Mesothelial cell of epicardium (in vitro differentiated cells): ENCODE data around the gene SRPK2. TPM values are rescaled to one million over a fixed set of nuclear protein-coding genes. Genes with fewer than 3 reads are reported as not detected.
"Not testable (repeated sequence)": the region's sequence is repeated elsewhere in the genome, so short reads cannot be mapped to it uniquely, and the experiment has no call there.

Experiments
- DNase-seq, 2 experiments: peaks; one replicate each; pipeline ENCODE4 v3.0.0; 2021; ENCODE audit warnings: low spot score in 2 of 2; ENCODE audit not compliant: unreplicated experiment in 2 of 2
- H3K27ac Mint-ChIP-seq: 2 replicates; pipeline ENCODE4 v1.8.0; 2021; ENCODE audit warnings: mixed read lengths
- H3K27me3 Mint-ChIP-seq: 2 replicates; pipeline ENCODE4 v1.8.0; 2021; ENCODE audit warnings: low read depth, mixed read lengths
- H3K36me3 Mint-ChIP-seq: 2 replicates; pipeline ENCODE4 v1.8.0; 2021; ENCODE audit warnings: mixed read lengths
- H3K4me1 Mint-ChIP-seq: 2 replicates; pipeline ENCODE4 v1.8.0; 2021; ENCODE audit warnings: mixed read lengths
- H3K4me3 Mint-ChIP-seq: 2 replicates; pipeline ENCODE4 v1.8.0; 2021; ENCODE audit warnings: mild to moderate bottlenecking, moderate library complexity, mixed read lengths
- H3K9me3 Mint-ChIP-seq: 2 replicates; pipeline ENCODE4 v1.8.0; 2021; ENCODE audit warnings: mixed read lengths
- total RNA-seq: library from RNA; stranded (reverse); gene quantifications from 3 replicates; pipeline ENCODE4 v1.2.1, GENCODE V29; 2021
- TF ChIP-seq, protein P1 (sequence below): fragments of 200-600 bp; sonication (generic); IDR thresholded peaks from one replicate; pipeline ENCODE4 v1.5.0; 2021; ENCODE audit warnings: antibody characterized with exemption; ENCODE audit not compliant: unreplicated experiment

The SRPK2 gene
- total RNA-seq, 1 donor from 2014 or later, result 51.4 TPM

DNA sequence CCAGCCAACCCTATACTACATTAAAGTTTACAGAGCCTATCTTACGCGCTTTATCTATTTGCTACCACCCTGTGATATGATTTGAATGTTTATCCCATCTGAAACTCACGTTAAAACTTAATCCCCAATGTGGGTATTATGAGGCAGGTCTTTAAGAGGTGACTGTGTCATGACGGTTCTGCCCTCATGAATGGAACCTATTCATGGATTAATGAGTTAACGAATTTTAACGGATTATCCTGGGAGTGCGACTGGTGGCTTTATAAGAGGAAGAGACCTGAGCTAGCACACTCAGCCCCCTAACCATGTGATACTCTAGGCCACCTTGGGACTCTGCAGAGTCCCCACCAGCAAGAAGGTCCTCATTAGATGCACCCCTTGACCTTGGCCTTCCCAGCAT is 37.8 kb downstream of the SRPK2 start:
- Mint-ChIP-seq H3K9me3 (no peaks in the 10 kb centered on the region), H3K36me3 (no peaks in the 10 kb centered on the region), H3K27ac (no peak overlapping the region), H3K4me3 (no peak overlapping the region), H3K27me3 (no peaks in the 10 kb centered on the region), H3K4me1 (peaks cover 18% of the 10 kb centered on the region)
- TF ChIP-seq, protein P1, sequence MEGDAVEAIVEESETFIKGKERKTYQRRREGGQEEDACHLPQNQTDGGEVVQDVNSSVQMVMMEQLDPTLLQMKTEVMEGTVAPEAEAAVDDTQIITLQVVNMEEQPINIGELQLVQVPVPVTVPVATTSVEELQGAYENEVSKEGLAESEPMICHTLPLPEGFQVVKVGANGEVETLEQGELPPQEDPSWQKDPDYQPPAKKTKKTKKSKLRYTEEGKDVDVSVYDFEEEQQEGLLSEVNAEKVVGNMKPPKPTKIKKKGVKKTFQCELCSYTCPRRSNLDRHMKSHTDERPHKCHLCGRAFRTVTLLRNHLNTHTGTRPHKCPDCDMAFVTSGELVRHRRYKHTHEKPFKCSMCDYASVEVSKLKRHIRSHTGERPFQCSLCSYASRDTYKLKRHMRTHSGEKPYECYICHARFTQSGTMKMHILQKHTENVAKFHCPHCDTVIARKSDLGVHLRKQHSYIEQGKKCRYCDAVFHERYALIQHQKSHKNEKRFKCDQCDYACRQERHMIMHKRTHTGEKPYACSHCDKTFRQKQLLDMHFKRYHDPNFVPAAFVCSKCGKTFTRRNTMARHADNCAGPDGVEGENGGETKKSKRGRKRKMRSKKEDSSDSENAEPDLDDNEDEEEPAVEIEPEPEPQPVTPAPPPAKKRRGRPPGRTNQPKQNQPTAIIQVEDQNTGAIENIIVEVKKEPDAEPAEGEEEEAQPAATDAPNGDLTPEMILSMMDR, result no peak
- no peak for DNase-seq

DNA sequence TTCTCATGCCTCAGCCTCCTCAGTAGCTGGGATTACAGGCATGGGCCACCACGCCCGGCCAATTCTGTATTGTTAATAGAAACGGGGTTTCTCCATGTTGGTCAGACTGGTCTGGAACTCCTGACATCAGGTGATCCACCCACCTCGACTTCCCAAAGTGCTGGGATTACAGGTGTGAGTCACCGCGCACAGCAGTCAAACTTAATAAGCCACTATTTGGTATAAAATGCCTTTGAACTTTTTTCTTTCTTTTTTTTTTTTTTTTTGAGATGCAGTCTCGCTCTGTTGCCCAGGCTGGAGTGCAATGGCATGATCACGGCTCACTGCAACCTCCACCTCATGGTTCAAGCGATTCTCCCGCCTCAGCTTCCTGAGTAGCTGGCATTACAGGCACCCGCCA is 40.5 kb downstream of the SRPK2 start:
- not testable (repeated sequence) for H3K36me3 Mint-ChIP-seq, H3K4me3 Mint-ChIP-seq, DNase-seq, H3K9me3 Mint-ChIP-seq, H3K27me3 Mint-ChIP-seq, H3K27ac Mint-ChIP-seq
- peaks cover 19% of the 10 kb centered on the region for H3K4me1 Mint-ChIP-seq

DNA sequence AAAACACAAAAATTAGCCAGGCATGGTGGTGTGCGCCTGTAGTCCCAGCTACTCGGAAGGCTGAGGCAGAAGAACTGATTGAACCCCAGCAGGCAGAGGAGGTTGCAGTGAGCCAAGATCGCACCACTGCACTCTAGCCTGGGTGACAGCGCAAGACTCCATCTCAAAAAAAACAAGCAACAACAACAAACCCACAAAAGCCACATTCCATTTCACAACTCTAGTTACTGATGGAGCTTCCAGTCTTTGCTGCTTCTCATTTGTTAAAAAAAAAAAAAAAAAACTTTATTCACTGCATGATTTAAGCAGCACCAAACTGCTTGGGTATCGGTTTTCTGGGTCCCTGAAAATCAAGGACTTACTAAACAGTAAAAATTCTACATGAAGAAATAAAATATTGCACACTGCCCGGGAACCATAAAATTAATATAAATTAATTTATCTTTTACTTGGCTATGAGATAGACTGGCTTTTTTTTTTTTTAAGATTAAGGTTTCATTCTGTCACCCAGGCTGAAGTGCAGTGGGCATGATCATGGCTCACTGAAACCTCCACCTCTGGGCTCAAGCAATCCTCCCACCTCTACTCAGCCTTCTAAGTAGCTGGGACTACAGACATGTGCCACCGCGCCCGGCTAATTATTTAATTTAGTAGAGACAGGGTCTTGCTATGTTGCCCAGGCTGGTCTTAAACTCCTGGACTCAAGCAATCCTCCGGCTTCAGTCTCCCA is 42.0 kb downstream of the SRPK2 start:
- no peaks in the 10 kb centered on the region for H3K27me3 Mint-ChIP-seq
- H3K27ac Mint-ChIP-seq, result no peak overlapping the region
- no peaks in the 10 kb centered on the region for H3K36me3 Mint-ChIP-seq
- no peak overlapping the region for H3K4me3 Mint-ChIP-seq
- H3K4me1 Mint-ChIP-seq, result peaks cover 18% of the 10 kb centered on the region
- no peaks in the 10 kb centered on the region for H3K9me3 Mint-ChIP-seq
- DNase-seq, result no peak
- TF ChIP-seq, protein P1, result no peak

DNA sequence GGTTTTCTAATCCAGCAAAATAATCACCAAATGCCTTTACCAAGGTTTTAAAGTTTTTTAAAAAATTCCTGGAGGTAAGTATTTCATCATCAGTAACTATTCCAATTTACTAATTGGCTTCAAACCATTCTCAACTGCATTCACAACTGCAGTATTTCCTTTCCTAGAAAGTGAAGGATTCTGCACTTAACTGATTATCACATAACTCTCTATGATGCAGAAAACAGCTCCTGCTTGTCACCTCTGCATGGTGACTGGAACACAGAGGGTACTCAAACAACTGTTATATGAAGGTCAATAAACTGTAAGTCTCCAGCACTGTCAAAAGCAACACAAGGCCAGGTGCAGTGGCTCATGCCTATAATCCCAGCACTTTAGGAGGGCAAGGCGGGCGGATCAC is 42.6 kb downstream of the SRPK2 start:
- H3K4me1 Mint-ChIP-seq, result peaks cover 18% of the 10 kb centered on the region
- H3K27ac Mint-ChIP-seq, result no peak overlapping the region
- no peak for DNase-seq
- H3K27me3 Mint-ChIP-seq, result no peaks in the 10 kb centered on the region
- no peaks in the 10 kb centered on the region for H3K36me3 Mint-ChIP-seq
- H3K4me3 Mint-ChIP-seq, result no peak overlapping the region
- H3K9me3 Mint-ChIP-seq, result no peaks in the 10 kb centered on the region
- TF ChIP-seq, protein P1, result no peak

DNA sequence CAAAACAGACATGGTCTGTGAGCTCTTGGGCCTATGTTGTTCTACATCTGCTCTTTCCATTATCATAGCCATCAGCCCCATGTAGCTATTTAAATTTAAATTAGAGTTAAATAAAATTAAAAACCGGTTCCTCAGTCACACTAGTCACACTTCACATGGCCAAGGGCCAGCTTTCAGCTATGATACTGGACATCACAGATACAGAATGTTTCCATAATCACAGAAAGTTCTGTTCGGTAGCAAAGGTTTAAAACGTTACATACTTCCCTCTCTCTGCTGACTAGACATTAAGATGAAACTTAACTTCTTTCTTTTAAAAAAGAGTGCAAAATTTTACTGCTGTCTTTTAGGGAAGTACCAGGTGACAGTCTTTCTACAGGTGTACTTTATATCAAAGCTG is 43.0 kb downstream of the SRPK2 start:
- no peak for DNase-seq
- Mint-ChIP-seq H3K27me3 (no peaks in the 10 kb centered on the region), H3K4me1 (peaks cover 22% of the 10 kb centered on the region), H3K9me3 (no peaks in the 10 kb centered on the region), H3K4me3 (no peak overlapping the region), H3K27ac (no peak overlapping the region), H3K36me3 (no peaks in the 10 kb centered on the region)
- TF ChIP-seq, protein P1, result no peak

DNA sequence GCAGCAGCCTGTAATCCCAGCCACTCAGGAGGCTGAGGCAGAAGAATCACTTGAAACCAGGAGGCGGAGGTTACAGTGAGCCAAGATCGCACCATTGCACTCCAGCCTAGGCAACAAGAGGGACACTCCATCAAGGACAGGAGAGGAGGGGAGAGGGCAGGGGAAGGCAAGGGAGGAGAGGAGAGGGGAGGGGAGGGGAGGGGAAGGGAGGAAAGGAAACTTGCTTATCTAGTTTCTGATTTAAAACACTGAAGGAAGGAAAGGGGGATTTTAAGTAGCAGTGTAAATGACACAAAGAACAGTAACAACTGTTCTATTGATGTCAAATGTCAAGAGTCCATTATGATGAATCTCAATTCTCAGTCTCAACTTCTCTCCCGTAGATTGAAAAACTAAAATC is 43.7 kb downstream of the SRPK2 start:
- H3K4me3 Mint-ChIP-seq, result no peak overlapping the region
- no peaks in the 10 kb centered on the region for H3K27me3 Mint-ChIP-seq
- H3K9me3 Mint-ChIP-seq, result no peaks in the 10 kb centered on the region
- peaks cover 22% of the 10 kb centered on the region for H3K4me1 Mint-ChIP-seq
- DNase-seq, result no peak
- no peaks in the 10 kb centered on the region for H3K36me3 Mint-ChIP-seq
- H3K27ac Mint-ChIP-seq, result no peak overlapping the region
- TF ChIP-seq, protein P1, result no peak
